NCI-H748 treated with DMSO at 0.1 percent for 48 hours (cell line): ENCODE data around the gene KLK7.

Experiments used
- DNase-seq: peaks from one replicate; lab custom pipeline; 2025; lab: John Stamatoyannopoulos, UW

Gene KLK7

GRCh38 chr19:50932018-50932689, 51.6 kb downstream of the KLK7 start:
- no peak for DNase-seq

- DNase-seq, result no peak
These were observed 52.7 kb downstream of the KLK7 start for GRCh38 chr19:50931023-50931422.

DNA sequence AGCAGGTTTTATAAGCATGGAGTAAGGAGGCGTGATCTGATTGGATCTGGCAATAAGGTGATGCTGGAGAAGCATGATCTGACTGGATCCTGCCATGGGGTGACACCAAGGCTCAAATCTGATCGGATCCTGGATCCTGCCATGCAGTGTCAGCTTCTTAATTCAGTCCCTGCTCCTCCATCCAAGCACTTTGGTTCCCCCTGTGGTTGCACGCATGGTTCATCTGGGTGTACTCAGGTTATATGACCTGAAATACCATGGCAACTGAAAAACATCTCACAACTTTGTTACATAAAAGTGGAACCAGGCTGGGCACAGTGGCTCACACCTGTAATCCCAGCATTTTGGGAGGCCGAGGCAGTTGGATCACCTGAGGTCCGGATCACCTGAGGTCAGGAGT, 54.9 kb downstream of the KLK7 start:
- DNase-seq, result no peak
